Measurements from ENCODE around the gene CACNG4. TPM values are rescaled to one million over a fixed set of nuclear protein-coding genes. Genes with fewer than 3 reads are reported as not detected.
A peak's percentile ranks its signal among the peaks of the same experiment; 100 is the strongest.

CACNG4 gene
- total RNA-seq: 5.1 TPM
- long read RNA-seq, partial matches to known transcripts: 0 of 3 reads
- long read RNA-seq, other reads (novel, unspliced or antisense): 2 of 3 reads

- ATAC-seq (peak; percentile 4 to 68), DNase-seq (no peak)
- Histone ChIP-seq H3K36me3 (no peaks in the 10 kb centered on the region), H3K27ac (no peak within 1 kb of the TSS), H3K4me1 (peaks cover 9% of the 10 kb centered on the region), H3K9me3 (no peaks in the 10 kb centered on the region), H3K27me3 (ENCODE audit: low read depth) (peaks cover 49% of the 10 kb centered on the region), H3K4me3 (peak within 1 kb of the TSS; percentile 50)
- intact Hi-C loops (cut with DNase I): no loop called here
- TF ChIP-seq CTCF (IDR thresholded peaks at IDR 0.05): no peak
These were observed at the start of gene CACNG4 for GRCh38 chr17:66963909-66964771. Gene CACNG4, plus strand, starts transcription at chr17:66964707. Its CDS starts 205 bp downstream, at chr17:66964912.

GRCh38 chr17:66915204-66915611 lies 49.3 kb upstream of the CACNG4 start:
- Histone ChIP-seq H3K9me3 (no peaks in the 10 kb centered on the region), H3K27ac (no peak overlapping the region), H3K4me1 (no peaks in the 10 kb centered on the region), H3K27me3 (ENCODE audit: low read depth) (peaks cover 4% of the 10 kb centered on the region), H3K36me3 (no peaks in the 10 kb centered on the region), H3K4me3 (no peak overlapping the region)
- DNase-seq: peak; percentile 57
- peak; percentile 75 to 85 for ATAC-seq
- peak; percentile 20 for TF ChIP-seq CTCF (IDR thresholded peaks at IDR 0.05)
- intact Hi-C loops (cut with DNase I): no loop called here

GRCh38 chr17:66915792-66916191 lies 48.7 kb upstream of the CACNG4 start:
- intact Hi-C loops (cut with DNase I): no loop called here
- no peak for DNase-seq
- no peak overlapping the region for H3K4me3 ChIP-seq

GRCh38 chr17:66916946-66917345 lies 47.6 kb upstream of the CACNG4 start:
- no peaks in the 10 kb centered on the region for H3K4me1 ChIP-seq
- H3K36me3 ChIP-seq: no peaks in the 10 kb centered on the region
- TF ChIP-seq CTCF (IDR thresholded peaks at IDR 0.05): no peak
- H3K4me3 ChIP-seq: no peak overlapping the region
- peaks cover 8% of the 10 kb centered on the region for H3K9me3 ChIP-seq
- H3K27ac ChIP-seq: no peak overlapping the region
- DNase-seq: no peak
- H3K27me3 ChIP-seq (ENCODE audit: low read depth): peaks cover 4% of the 10 kb centered on the region
- intact Hi-C loops (cut with DNase I): no loop called here
- no peak for ATAC-seq

More at GRCh38 chr17:66915792-66916191, 48.7 kb upstream of the CACNG4 start:
- Histone ChIP-seq H3K36me3 (no peaks in the 10 kb centered on the region), H3K27ac (no peak overlapping the region), H3K27me3 (ENCODE audit: low read depth) (peaks cover 4% of the 10 kb centered on the region), H3K9me3 (peaks cover 2% of the 10 kb centered on the region), H3K4me1 (no peaks in the 10 kb centered on the region)
- TF ChIP-seq CTCF (IDR thresholded peaks at IDR 0.05): no peak
- peak in 1 of 2 donors; percentile 14 for ATAC-seq

GRCh38 chr17:66918896-66919295 lies 45.6 kb upstream of the CACNG4 start:
- no peak for TF ChIP-seq CTCF (IDR thresholded peaks at IDR 0.05)
- intact Hi-C loops (cut with DNase I): no loop called here
- DNase-seq: no peak

More at GRCh38 chr17:66918896-66919295, 45.6 kb upstream of the CACNG4 start:
- Histone ChIP-seq H3K4me3 (no peak overlapping the region), H3K9me3 (peaks cover 8% of the 10 kb centered on the region), H3K4me1 (no peaks in the 10 kb centered on the region), H3K36me3 (no peaks in the 10 kb centered on the region), H3K27me3 (ENCODE audit: low read depth) (no peaks in the 10 kb centered on the region), H3K27ac (no peak overlapping the region)
- ATAC-seq: no peak
